HL-60 (cell line): ENCODE results near the gene ATRN.

Source experiments
- DNase-seq, 2 experiments: peaks; one replicate each; pipeline ENCODE4 v3.0.0-alpha.2; 2010 to 2020; ENCODE audit warnings: low read depth in 1 of 2, low spot score in 1 of 2
- H3K27ac ChIP-seq: fragments of 250-450 bp; sonication (Bioruptor Pico); replicated peaks from 2 replicates; pipeline ENCODE4 v1.5.1; 2020; ENCODE audit warnings: mild to moderate bottlenecking, moderate library complexity
- H3K27me3 ChIP-seq: fragments of 250-450 bp; sonication (Bioruptor Pico); 2 replicates; pipeline ENCODE4 v1.5.1; 2021; ENCODE audit warnings: mild to moderate bottlenecking, moderate library complexity; ENCODE audit not compliant: insufficient read depth, poor library complexity, severe bottlenecking
- H3K4me3 ChIP-seq: replicated peaks from 2 replicates; pipeline ENCODE4 v1.5.1; 2011; ENCODE audit warnings: mild to moderate bottlenecking, control low read depth, low read length; ENCODE audit not compliant: insufficient read depth
- CTCF ChIP-seq: IDR thresholded peaks from one replicate; pipeline ENCODE4 v1.5.1; 2011; ENCODE audit warnings: low read length, control low read depth, inconsistent platforms; ENCODE audit not compliant: insufficient read depth
- GABPA ChIP-seq: IDR thresholded peaks from 2 replicates; pipeline ENCODE4 v1.6.1; 2012; ENCODE audit warnings: low read depth
- POLR2AphosphoS5 ChIP-seq: IDR thresholded peaks from 2 replicates; pipeline ENCODE4 v1.6.1; 2012; ENCODE audit warnings: low read depth
- REST ChIP-seq: IDR thresholded peaks from 2 replicates; pipeline ENCODE4 v1.6.1; 2012; ENCODE audit warnings: low read depth; ENCODE audit not compliant: insufficient replicate concordance
- SPI1 ChIP-seq: IDR thresholded peaks from 2 replicates; pipeline ENCODE4 v1.6.1; 2012; ENCODE audit warnings: low read depth, mild to moderate bottlenecking, borderline replicate concordance

The ATRN gene

GRCh38 chr20:3671986-3672546, 201.2 kb downstream of the ATRN start:
- H3K4me3 ChIP-seq = no peak overlapping the region
- DNase-seq = no peak
- no peak for TF ChIP-seq CTCF
- TF ChIP-seq REST = no peak
- no peak for TF ChIP-seq POLR2AphosphoS5
- no peak for TF ChIP-seq SPI1
- TF ChIP-seq GABPA = no peak
- peaks cover 61% of the 10 kb centered on the region for H3K27me3 ChIP-seq
- no peak overlapping the region for H3K27ac ChIP-seq

- Histone ChIP-seq H3K4me3 (peak overlapping the region; percentile 25), H3K27ac (no peak overlapping the region), H3K27me3 (peaks cover 62% of the 10 kb centered on the region)
- TF ChIP-seq REST (no peak), SPI1 (peak; percentile 25; the same call in 1 of the 2 replicates), GABPA (no peak), POLR2AphosphoS5 (no peak)
- peak in 1 of 2 experiments; percentile 22 for DNase-seq
These were observed 201.8 kb downstream of the ATRN start for GRCh38 chr20:3672547-3673171.

GRCh38 chr20:3673221-3674070, 202.6 kb downstream of the ATRN start:
- TF ChIP-seq GABPA (no peak), SPI1 (no peak), POLR2AphosphoS5 (no peak), CTCF (no peak), REST (no peak)
- H3K4me3 ChIP-seq = no peak overlapping the region
- peaks cover 69% of the 10 kb centered on the region for H3K27me3 ChIP-seq
- DNase-seq = no peak
- H3K27ac ChIP-seq = no peak overlapping the region
